ENCODE results near the gene HDAC10. TPM values are rescaled to one million over a fixed set of nuclear protein-coding genes. Genes with fewer than 3 reads are reported as not detected.

Gene HDAC10
- total RNA-seq, 1 donor from 2014 or later = 5.4 TPM

GRCh38 chr22:50243685-50244419 lies 7.2 kb downstream of the HDAC10 start:
- H3K79me2 ChIP-seq (ENCODE audit: low read depth) = peaks cover 58% of the 10 kb centered on the region
- H3K36me3 ChIP-seq = no peaks in the 10 kb centered on the region
- no peaks in the 10 kb centered on the region for H3K27me3 ChIP-seq
- no peak overlapping the region for H2AFZ ChIP-seq (replicated peaks)
- Mint-ChIP-seq H3K4me3 (peak overlapping the region; percentile 100), H3K36me3 (peaks cover 4% of the 10 kb centered on the region), H3K9me3 (no peaks in the 10 kb centered on the region), H3K4me1 (peaks cover 32% of the 10 kb centered on the region), H3K27me3 (ENCODE audit: insufficient read depth, low read depth) (no peaks in the 10 kb centered on the region), H3K27ac (no peak overlapping the region)
- H3K9ac ChIP-seq = peak overlapping the region; percentile 81
- no peak overlapping the region for H3K27ac ChIP-seq
- peak overlapping the region; percentile 93 for H3K4me2 ChIP-seq
- peak overlapping the region; percentile 94 for H3K4me3 ChIP-seq
- H3K4me1 ChIP-seq = peaks cover 13% of the 10 kb centered on the region
- TF ChIP-seq EZH2 (IDR thresholded peaks at IDR 0.05) (no peak), CTCF (IDR thresholded peaks at IDR 0.05) (no peak), EZH2phosphoT487 (IDR thresholded peaks at IDR 0.05) (no peak)
- H3K9me3 ChIP-seq (ENCODE audit: low read depth) = no peaks in the 10 kb centered on the region
- peaks cover 22% of the 10 kb centered on the region for H3F3A ChIP-seq (ENCODE audit: low read depth)
- DNase-seq (ENCODE audit: low spot score) = no peak
- peaks cover 47% of the 10 kb centered on the region for H4K20me1 ChIP-seq (ENCODE audit: low read depth)

GRCh38 chr22:50242406-50242949 lies 8.6 kb downstream of the HDAC10 start:
- Histone ChIP-seq H3K27me3 (no peaks in the 10 kb centered on the region), H3K27ac (no peak overlapping the region), H3K9me3 (ENCODE audit: low read depth) (no peaks in the 10 kb centered on the region), H4K20me1 (ENCODE audit: low read depth) (peaks cover 53% of the 10 kb centered on the region), H3F3A (ENCODE audit: low read depth) (peaks cover 18% of the 10 kb centered on the region), H3K4me2 (peak overlapping the region; percentile 93), H3K9ac (no peak overlapping the region), H3K4me1 (peaks cover 13% of the 10 kb centered on the region), H3K79me2 (ENCODE audit: low read depth) (peaks cover 58% of the 10 kb centered on the region), H3K4me3 (peak overlapping the region; percentile 94), H3K36me3 (no peaks in the 10 kb centered on the region), H2AFZ (replicated peaks) (no peak overlapping the region)
- DNase-seq (ENCODE audit: low spot score) = no peak
- Mint-ChIP-seq H3K27me3 (ENCODE audit: insufficient read depth, low read depth) (peaks cover 2% of the 10 kb centered on the region), H3K4me3 (peak overlapping the region; percentile 100), H3K9me3 (no peaks in the 10 kb centered on the region), H3K4me1 (peaks cover 35% of the 10 kb centered on the region), H3K27ac (no peak overlapping the region), H3K36me3 (peaks cover 4% of the 10 kb centered on the region)
- TF ChIP-seq EZH2 (IDR thresholded peaks at IDR 0.05) = no peak
- TF ChIP-seq EZH2phosphoT487 (IDR thresholded peaks at IDR 0.05) = no peak
- TF ChIP-seq CTCF (IDR thresholded peaks at IDR 0.05) = no peak

GRCh38 chr22:50238755-50239154 lies 12.3 kb downstream of the HDAC10 start:
- Histone ChIP-seq H3F3A (ENCODE audit: low read depth) (peaks cover 12% of the 10 kb centered on the region), H3K4me3 (no peak overlapping the region), H3K4me2 (no peak overlapping the region), H2AFZ (replicated peaks) (no peak overlapping the region), H3K27ac (no peak overlapping the region), H3K9me3 (ENCODE audit: low read depth) (no peaks in the 10 kb centered on the region), H3K4me1 (peaks cover 9% of the 10 kb centered on the region), H3K9ac (no peak overlapping the region), H3K27me3 (no peaks in the 10 kb centered on the region), H3K79me2 (ENCODE audit: low read depth) (peaks cover 53% of the 10 kb centered on the region), H4K20me1 (ENCODE audit: low read depth) (peaks cover 49% of the 10 kb centered on the region), H3K36me3 (no peaks in the 10 kb centered on the region)
- Mint-ChIP-seq H3K9me3 (peaks cover 3% of the 10 kb centered on the region), H3K4me3 (no peak overlapping the region), H3K27me3 (ENCODE audit: insufficient read depth, low read depth) (peaks cover 6% of the 10 kb centered on the region), H3K27ac (no peak overlapping the region), H3K36me3 (peaks cover 14% of the 10 kb centered on the region), H3K4me1 (peaks cover 33% of the 10 kb centered on the region)
- no peak for DNase-seq (ENCODE audit: low spot score)
- no peak for TF ChIP-seq EZH2 (IDR thresholded peaks at IDR 0.05)
- TF ChIP-seq EZH2phosphoT487 (IDR thresholded peaks at IDR 0.05) = no peak
- TF ChIP-seq CTCF (IDR thresholded peaks at IDR 0.05) = no peak

Data from neural progenitor cell (in vitro differentiated cells).